Kidney tubule cell (primary cell): Measurements from ENCODE around the gene RNF115.
A peak's percentile ranks its signal among the peaks of the same experiment; 100 is the strongest.
"Not testable (repeated sequence)": the region's sequence is repeated elsewhere in the genome, so short reads cannot be mapped to it uniquely, and the experiment has no call there.

Source experiments
- DNase-seq: peaks from one replicate; pipeline ENCODE4 v3.0.0-alpha.2; 2018; ENCODE audit warnings: low spot score

RNF115 gene

GRCh38 chr1:145777357-145778145 is 46.3 kb downstream of the RNF115 start:
- no peak for DNase-seq

GRCh38 chr1:145773423-145773822 is 50.5 kb downstream of the RNF115 start:
- no peak for DNase-seq

- no peak for DNase-seq
These were observed 52.8 kb downstream of the RNF115 start for GRCh38 chr1:145771056-145771455.

- not testable (repeated sequence) for DNase-seq
These were observed 55.9 kb downstream of the RNF115 start for GRCh38 chr1:145768004-145768403.

DNA sequence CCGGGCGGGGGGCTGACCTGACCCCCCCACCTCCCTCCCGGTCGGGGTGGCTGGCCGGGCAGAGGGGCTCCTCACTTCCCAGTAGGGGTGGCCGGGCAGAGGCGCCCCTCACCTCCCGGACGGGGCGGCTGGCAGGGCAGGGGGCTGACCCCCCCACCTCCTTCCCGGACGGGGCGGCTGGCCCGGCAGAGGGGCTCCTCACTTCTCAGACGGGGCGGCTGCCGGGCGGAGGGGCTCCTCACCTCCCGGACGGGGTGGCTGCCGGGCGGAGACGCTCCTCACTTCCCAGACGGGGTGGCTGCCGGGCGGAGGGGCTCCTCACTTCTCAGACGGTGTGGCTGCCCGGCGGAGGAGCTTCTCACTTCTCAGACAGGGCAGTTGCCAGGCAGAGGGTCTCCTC is 57.0 kb downstream of the RNF115 start:
- DNase-seq = not testable (repeated sequence)

- DNase-seq = not testable (repeated sequence)
These were observed 58.1 kb downstream of the RNF115 start for GRCh38 chr1:145765585-145766360.

- DNase-seq = not testable (repeated sequence)
These were observed 58.8 kb downstream of the RNF115 start for GRCh38 chr1:145765127-145765526.

GRCh38 chr1:145764231-145764940 is 59.5 kb downstream of the RNF115 start:
- DNase-seq = not testable (repeated sequence)

DNA sequence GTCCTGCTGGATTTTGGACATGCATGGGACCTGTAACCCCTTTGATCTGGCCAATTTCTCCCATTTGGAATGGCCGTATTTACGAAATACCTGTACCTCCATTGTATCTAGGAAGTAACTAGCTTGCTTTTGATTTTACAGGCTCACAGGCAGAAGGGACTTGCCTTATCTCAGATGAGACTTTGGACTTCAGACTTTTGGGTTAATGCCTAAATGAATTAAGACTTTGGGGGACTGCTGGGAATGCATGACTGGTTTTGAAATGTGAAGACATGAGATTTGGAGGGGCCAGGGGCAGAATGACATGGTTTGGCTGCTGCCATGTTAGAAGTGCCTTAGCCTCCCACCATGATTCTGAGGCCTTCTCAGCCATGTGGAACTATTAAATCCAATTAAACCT is 61.9 kb downstream of the RNF115 start:
- DNase-seq = not testable (repeated sequence)

DNA sequence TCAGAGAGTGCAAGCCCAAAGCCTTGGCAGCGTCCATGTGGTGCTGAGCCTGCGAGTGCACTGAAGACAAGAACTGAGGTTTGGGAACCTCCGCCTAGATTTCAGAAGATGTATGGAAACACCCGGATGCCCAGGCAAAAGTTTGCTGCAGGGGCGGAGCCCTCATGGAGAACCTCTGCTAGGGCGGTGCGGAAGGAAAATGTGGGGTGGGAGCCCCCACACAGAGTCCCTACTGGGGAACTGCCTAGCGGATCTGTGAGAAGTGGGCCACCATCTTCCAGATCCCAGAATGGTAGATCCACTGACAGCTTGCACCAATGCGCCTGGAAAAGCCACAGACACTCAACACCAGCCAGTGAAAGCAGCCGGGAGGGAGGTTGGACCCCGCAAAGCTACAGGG is 62.4 kb downstream of the RNF115 start:
- not testable (repeated sequence) for DNase-seq

GRCh38 chr1:145760395-145760949 is 63.4 kb downstream of the RNF115 start:
- DNase-seq = not testable (repeated sequence)

- DNase-seq = no peak
These were observed 64.2 kb downstream of the RNF115 start for GRCh38 chr1:145759721-145760120.

- DNase-seq = no peak
These were observed 65.3 kb downstream of the RNF115 start for GRCh38 chr1:145758575-145758974.

DNA sequence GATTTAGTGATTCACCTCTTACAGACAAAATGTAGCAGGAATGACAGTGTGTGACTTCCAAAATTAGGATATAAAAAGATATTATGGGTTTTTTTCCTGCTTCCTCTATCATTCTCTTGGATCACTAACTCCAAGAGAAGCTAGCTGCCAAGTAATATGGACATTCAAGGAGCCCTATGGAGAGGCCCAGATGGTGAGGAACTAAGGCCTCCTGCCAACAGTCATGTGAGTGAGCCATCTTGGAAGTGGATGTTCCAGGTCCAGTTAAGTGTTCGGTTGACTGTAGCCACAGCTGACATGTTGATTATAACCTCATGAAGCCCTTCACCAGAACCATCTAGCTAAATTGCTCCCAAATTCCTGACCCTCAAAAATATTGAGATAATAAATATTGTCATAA is 65.8 kb downstream of the RNF115 start:
- no peak for DNase-seq

DNA sequence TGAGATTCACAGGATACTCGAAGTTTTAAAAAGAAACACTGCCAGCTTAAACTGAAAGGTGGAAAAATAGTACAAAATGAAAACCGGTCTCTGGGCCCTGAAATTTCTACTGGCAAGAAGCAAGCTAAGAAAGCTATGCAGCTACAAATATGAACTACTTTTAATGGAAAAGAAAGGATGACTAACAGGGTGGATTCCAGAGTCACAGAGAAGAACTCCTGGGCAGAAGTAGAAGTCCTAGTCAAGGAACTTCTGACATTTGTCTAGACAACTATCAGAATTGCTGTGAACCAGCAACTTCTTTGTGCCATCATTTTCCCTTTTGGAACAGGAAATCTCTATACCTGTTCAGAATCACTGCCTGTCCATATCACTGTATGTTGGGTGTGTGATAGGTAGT is 66.5 kb downstream of the RNF115 start:
- peak; percentile 14 for DNase-seq

DNA sequence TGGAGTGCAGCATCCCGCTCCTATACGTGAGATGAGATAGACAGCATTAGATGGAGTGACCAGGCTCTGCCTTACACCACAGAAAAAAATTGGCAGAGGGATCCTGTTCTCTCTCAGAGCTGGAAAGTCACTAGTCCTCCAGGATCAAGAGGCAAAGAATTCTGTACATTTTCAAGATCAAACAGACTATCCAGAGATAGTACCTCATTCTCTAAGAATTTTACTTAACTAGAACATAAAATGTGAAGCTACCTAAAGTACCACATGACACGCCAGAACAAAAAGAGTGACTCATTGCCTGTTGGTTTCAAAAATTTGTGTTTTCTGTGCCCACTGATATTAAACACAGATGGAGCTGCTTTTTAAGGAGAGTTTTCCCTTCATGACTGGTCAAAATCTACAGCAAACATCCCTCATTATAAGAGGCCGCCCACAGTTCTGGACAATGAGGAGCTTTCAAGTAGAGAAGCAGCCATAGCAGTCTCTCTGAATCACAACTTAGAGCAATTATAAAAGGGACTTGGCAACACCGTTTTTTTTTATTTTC is 72.3 kb downstream of the RNF115 start:
- DNase-seq = peak; percentile 51

DNA sequence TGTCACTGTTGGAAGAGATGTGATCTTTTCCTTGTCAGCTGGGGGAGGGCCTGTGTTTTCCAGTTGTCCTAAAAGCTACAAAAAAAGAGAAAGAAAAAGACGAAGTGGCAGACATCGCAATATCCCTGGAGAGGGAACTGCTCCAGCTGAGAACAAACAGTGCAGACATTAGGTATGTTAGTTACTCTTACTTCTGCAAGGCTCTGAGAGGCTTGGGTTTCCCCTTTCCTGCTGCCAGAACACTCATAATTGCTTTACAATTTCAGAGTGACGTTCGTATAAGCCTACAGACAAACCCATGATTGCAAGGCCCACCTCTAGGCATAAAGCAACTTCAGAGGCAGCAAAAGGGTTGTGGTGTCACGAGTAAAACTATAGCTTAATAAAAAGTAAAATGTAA is 73.5 kb downstream of the RNF115 start:
- DNase-seq = no peak

- no peak for DNase-seq
These were observed 76.3 kb downstream of the RNF115 start for GRCh38 chr1:145747398-145748247.

DNA sequence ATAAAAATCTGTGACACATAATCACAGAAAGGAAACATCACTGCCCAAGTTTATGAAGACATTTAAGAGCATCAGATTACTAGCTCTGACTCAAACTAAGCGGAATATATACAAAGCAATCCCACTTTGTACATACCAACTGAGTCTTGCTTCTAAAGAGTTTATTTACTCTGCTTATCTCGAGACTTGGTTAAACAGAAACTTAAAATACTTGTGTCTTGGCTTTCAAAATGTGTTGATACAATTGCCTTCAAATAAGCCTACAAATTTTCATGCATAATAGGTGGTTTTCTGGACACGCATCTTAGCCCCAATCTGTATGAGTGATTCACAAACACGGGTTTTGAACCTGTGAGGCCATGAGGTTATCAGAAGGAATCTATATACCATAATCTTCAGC is 83.6 kb downstream of the RNF115 start:
- DNase-seq = no peak

DNA sequence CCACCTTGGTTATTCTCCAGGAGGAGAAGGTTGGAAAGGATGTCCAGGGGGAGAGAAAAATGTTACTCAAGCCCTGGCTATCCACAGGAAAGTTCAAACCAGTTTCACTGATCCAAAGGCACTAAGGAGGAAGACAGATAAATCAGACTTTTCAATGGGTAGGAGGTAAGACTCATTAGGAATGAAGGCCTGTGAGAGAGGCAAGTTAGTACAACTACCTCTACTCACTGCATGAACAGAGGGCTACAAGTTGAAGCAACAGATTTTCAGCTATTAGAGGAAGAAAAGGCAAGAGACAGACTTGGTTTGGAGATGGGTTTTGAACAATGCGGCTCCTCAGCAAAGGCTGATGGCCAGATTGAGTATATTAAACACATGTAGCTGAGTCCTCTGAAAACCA is 87.7 kb downstream of the RNF115 start:
- DNase-seq = no peak

DNA sequence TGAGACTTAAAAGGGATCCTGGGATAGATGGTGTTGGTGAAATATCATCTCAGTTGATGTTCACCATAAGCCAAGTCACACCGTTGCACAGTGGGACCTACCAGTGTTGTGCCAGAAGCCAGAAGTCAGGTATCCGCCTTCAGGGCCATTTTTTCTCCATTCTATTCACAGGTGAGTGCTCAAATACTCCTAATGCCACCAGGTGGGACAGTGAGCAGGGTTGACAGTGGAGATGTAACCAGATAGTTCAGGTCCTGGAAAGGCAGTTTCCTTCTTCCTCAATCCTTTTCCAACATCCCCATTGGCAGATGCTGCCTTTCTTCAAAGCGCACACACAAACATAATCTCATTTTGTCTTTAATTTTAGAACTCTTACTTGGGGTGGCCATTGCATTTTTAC is 93.0 kb downstream of the RNF115 start:
- no peak for DNase-seq
